ENCODE measurements around the gene SPACA1.
A peak's percentile ranks its signal among the peaks of the same experiment; 100 is the strongest.
"Not testable (repeated sequence)": the region's sequence is repeated elsewhere in the genome, so short reads cannot be mapped to it uniquely, and the experiment has no call there.

The SPACA1 gene

GRCh38 chr6:88047510-88048150 is at the start of gene SPACA1:
SPACA1 (plus strand) TSS chr6:88047841; CDS start chr6:88047906, 65 bp downstream.
- no peak for DNase-seq

GRCh38 chr6:88000713-88001112 is 46.9 kb upstream of the SPACA1 start:
- DNase-seq, result no peak

- not testable (repeated sequence) for DNase-seq
Observed at GRCh38 chr6:88001279-88001678, 46.4 kb upstream of the SPACA1 start.

- no peak for DNase-seq
Observed at GRCh38 chr6:88004707-88005106, 42.9 kb upstream of the SPACA1 start.

- DNase-seq, result no peak
Observed at GRCh38 chr6:88006557-88006956, 41.1 kb upstream of the SPACA1 start.

- no peak for DNase-seq
Observed at GRCh38 chr6:88008411-88008810, 39.2 kb upstream of the SPACA1 start.

GRCh38 chr6:88008831-88009231 is 38.8 kb upstream of the SPACA1 start:
- no peak for DNase-seq

- DNase-seq, result no peak
Observed at GRCh38 chr6:88013015-88013414, 34.6 kb upstream of the SPACA1 start.

- DNase-seq, result no peak
Observed at GRCh38 chr6:88013554-88013953, 34.1 kb upstream of the SPACA1 start.

- DNase-seq, result no peak
Observed at GRCh38 chr6:88020439-88020838, 27.2 kb upstream of the SPACA1 start.

GRCh38 chr6:88024696-88025095 is 22.9 kb upstream of the SPACA1 start:
- no peak for DNase-seq

- DNase-seq, result no peak
Observed at GRCh38 chr6:88031550-88031949, 16.1 kb upstream of the SPACA1 start.

- DNase-seq, result no peak
Observed at GRCh38 chr6:88044530-88044929, 3.1 kb upstream of the SPACA1 start.

- DNase-seq, result no peak
Observed at GRCh38 chr6:88045521-88046136, 2.0 kb upstream of the SPACA1 start.

GRCh38 chr6:88048578-88048977 is 937 bp downstream of the SPACA1 start:
- DNase-seq, result no peak

GRCh38 chr6:88050140-88050818 is 2.6 kb downstream of the SPACA1 start:
- no peak for DNase-seq

GRCh38 chr6:88059191-88059590 is 11.6 kb downstream of the SPACA1 start:
- DNase-seq, result no peak

- no peak for DNase-seq
Observed at GRCh38 chr6:88062376-88062775, 14.7 kb downstream of the SPACA1 start.

- no peak for DNase-seq
Observed at GRCh38 chr6:88072462-88072861, 24.8 kb downstream of the SPACA1 start.

GRCh38 chr6:88074791-88075190 is 27.1 kb downstream of the SPACA1 start:
- no peak for DNase-seq

- no peak for DNase-seq
Observed at GRCh38 chr6:88077305-88077704, 29.7 kb downstream of the SPACA1 start.

- no peak for DNase-seq
Observed at GRCh38 chr6:88086792-88087191, 39.2 kb downstream of the SPACA1 start.

GRCh38 chr6:88089708-88090107 is 42.1 kb downstream of the SPACA1 start:
- DNase-seq, result no peak

- DNase-seq, result peak; percentile 6
Observed at GRCh38 chr6:88105741-88106340, 58.2 kb downstream of the SPACA1 start.
